Choroid plexus epithelial cell (primary cell): ENCODE results near the gene CYSRT1.

ENCODE experiments used
- DNase-seq: peaks from one replicate; pipeline ENCODE4 v3.0.0-alpha.2; 2010; ENCODE audit warnings: low read depth
- H3K4me3 ChIP-seq: 2 replicates; pipeline ENCODE4 v1.5.1; 2011; ENCODE audit warnings: low read depth, mild to moderate bottlenecking, control low read depth, low read length, moderate library complexity
- TF ChIP-seq, protein P1 (sequence below): conservative IDR thresholded peaks from 2 replicates; pipeline ENCODE4 v1.5.1; 2011; ENCODE audit warnings: low read depth, mild to moderate bottlenecking, control low read depth, inconsistent platforms, low read length, moderate library complexity

The CYSRT1 gene

DNA sequence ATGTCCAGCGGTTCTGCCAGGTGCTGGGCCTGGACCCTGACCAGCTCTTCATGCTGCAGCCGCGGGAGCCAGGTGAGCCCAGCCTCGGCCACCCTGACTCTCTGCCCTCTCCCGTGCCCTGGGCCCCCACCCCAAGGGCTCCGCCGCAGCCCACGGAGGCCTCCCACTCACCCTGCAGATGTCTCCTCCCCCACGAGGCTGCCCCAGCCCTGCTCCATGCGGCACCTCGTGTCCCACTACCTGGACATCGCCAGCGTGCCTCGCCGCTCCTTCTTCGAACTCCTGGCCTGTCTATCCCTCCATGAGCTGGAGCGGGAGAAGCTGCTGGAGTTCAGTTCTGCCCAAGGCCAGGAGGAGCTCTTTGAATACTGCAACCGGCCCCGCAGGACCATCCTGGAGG, 10.4 kb upstream of the CYSRT1 start:
- TF ChIP-seq, protein P1, sequence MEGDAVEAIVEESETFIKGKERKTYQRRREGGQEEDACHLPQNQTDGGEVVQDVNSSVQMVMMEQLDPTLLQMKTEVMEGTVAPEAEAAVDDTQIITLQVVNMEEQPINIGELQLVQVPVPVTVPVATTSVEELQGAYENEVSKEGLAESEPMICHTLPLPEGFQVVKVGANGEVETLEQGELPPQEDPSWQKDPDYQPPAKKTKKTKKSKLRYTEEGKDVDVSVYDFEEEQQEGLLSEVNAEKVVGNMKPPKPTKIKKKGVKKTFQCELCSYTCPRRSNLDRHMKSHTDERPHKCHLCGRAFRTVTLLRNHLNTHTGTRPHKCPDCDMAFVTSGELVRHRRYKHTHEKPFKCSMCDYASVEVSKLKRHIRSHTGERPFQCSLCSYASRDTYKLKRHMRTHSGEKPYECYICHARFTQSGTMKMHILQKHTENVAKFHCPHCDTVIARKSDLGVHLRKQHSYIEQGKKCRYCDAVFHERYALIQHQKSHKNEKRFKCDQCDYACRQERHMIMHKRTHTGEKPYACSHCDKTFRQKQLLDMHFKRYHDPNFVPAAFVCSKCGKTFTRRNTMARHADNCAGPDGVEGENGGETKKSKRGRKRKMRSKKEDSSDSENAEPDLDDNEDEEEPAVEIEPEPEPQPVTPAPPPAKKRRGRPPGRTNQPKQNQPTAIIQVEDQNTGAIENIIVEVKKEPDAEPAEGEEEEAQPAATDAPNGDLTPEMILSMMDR: no peak
- no peak overlapping the region for H3K4me3 ChIP-seq
- no peak for DNase-seq

DNA sequence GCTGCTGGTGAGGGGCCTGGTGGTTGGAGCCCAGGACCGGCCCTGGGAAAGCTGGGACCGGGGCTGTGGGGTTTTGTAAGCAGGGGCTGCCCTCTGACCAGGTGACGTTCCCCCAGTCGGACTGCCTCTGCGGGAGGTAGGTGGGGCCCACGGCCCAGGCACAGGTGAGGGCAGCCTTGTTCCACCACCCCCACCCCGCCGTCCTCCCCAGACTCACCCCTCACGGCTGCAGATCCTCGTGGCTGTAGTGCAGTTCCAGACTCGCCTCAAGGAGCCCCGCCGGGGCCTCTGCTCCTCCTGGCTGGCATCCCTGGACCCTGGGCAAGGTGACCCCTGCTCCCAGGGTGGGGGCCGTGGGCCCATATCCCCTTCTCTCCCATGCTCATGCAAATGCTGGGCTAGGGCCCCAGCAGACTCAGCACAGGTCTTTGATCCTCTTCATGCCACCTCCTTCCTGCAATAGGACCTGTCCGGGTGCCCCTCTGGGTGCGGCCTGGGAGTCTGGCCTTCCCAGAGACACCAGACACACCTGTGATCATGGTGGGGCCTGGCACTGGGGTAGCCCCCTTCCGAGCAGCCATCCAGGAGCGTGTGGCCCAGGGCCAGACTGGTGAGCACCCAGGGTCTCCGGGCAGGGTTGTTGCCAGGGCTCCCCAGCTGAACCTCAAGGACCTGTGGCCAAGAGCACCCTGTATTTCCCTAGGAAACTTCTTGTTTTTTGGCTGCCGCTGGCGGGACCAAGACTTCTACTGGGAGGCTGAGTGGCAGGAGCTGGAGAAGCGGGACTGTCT, 9.6 kb upstream of the CYSRT1 start:
- DNase-seq: no peak
- H3K4me3 ChIP-seq: no peak overlapping the region
- TF ChIP-seq, protein P1: no peak

DNA sequence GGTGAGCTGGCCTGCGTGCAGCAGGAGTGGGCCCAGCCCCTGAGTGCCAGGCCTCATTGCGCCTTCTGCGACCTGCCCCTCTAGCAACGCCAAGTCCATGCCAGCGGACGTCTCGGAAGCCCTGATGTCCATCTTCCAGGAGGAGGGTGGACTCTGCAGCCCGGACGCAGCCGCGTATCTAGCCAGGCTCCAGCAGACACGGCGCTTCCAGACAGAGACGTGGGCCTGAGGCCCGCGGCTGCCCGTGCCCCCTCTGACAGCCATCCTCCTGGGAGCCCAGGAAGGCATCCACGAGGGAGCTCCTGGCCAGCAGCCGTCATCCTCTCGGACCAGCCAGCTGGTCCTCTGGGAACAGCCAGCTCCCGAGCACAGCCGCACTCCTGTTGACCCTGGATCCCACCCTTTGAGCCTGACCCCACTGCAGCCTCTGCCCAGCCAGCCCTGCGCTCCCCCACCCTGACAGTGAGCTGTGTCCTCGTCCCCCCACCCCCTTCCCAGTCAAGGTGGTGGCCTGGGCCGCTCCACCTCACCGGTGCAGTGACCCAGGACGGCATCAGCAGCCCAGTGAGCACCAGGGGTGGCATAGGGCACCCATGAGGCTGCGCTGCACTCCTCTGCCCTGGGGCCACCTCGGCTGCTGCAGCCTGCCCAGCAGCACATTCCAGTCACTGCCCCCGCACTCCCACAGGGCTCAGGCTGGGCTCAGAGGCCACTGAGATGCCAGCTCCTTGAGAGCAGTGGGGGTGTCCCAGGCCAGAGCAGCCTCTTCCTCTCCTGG, 8.6 kb upstream of the CYSRT1 start:
- DNase-seq: no peak
- H3K4me3 ChIP-seq: no peak overlapping the region
- TF ChIP-seq, protein P1: no peak

DNA sequence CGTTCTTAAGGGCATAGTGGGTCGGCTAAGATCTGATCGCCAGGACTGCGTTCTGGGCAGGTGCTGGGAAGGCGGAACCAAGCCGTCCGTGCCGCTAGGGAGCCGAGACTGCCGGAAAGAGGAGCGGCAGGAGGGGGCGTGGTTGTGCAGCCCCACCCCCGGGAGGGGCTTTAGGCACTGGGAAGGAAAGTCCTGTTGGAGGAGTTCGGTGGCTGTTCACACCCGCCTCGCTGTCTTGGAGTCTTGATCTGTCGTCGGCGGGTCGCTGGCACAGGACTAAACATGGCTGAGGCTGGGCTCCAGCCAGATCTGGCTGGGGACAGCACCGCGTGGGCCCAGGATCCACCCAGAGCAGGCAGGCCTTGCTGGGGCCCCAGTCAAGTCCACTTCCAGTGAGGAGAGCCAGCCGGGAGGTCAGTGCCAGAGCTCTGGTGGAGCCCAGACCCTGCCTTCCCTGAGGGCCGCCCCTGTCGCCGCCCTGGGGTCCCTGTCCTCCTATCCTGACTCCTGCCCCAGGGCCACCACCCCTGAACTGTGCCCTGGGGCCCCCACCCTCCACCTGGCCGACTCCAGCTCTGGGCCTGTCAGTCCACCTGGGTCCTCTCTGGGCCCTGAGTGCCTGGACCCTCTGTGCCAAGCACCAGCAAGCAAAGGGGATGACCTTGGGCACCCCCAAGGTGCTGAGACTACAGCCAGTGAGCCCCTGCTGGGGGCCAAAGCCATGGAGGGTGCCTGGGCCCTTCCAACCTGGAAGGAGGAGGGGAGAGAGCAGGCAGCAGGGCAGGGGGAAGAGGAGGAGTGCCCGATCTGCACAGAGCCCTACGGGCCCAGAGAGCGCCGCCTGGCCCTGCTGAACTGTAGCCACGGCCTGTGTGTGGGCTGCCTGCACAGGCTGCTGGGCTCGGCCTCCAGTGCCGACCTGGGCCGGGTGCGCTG, 7.4 kb upstream of the CYSRT1 start:
- TF ChIP-seq, protein P1: no peak
- H3K4me3 ChIP-seq: no peak overlapping the region
- no peak for DNase-seq

DNA sequence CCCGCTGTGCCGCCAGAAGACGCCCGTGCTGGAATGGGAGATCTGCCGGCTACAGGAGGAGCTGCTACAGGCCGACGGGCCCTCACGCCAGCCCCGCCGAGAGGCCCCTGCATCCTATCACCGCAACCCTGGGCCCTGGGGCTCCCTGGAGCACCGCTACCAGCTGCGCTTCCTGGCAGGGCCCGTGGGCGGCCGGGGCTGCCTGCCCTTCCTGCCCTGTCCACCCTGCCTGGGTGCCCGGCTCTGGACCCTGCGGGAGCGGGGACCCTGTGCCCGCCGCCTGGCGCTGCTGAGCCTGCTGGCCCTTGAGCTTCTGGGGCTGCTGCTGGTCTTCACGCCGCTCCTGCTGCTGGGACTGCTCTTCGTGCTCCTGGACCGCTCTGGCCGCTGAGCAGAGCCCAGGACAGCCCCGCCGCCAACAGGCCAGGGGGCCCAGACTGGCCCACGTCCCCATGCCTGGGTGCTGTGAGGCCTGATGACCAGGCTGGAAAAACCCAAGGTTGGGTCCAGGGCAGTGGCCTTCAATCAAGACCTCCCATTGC, 6.7 kb upstream of the CYSRT1 start:
- TF ChIP-seq, protein P1: no peak
- DNase-seq: no peak
- H3K4me3 ChIP-seq: no peak overlapping the region

DNA sequence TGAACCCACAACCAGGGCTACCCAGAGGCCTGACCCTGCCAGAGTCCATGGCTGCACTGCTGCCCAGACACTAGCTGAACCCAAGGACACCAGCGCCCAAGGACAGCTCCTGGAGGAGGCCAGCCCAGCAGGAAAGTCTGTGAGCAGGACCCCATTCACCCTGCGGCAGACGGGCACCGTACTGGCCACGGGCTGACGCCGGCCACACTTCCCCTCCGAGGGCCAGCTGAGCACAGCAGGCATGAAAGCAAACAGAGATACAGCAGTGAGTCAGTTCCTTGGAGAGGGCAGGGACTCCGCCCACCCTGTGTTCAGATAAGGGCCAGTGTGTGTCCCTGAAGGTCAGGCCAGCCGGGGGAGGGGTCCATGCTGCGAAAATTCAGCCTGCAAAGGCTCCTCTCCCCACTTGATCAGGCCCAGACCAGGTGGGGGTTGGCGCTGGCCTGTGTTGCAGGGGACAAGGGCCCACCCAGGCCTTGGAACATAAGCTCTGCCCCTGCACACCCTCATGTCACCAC, 6.2 kb upstream of the CYSRT1 start:
- TF ChIP-seq, protein P1: no peak
- DNase-seq: peak; percentile 63
- H3K4me3 ChIP-seq: no peak overlapping the region
